ENCODE data around the gene KCNK1. TPM values are rescaled to one million over a fixed set of nuclear protein-coding genes. Genes with fewer than 3 reads are reported as not detected.
"Not testable (repeated sequence)": the region's sequence is repeated elsewhere in the genome, so short reads cannot be mapped to it uniquely, and the experiment has no call there.

KCNK1 gene
- polyA plus RNA-seq, 4 donors, result 7.2 to 9.2 (median 7.7) TPM

GRCh38 chr1:233664804-233665574 lies 51.1 kb downstream of the KCNK1 start:
- no peak for DNase-seq (ENCODE audit: low read depth in 4 of 4, low spot score in 3 of 4)

DNA sequence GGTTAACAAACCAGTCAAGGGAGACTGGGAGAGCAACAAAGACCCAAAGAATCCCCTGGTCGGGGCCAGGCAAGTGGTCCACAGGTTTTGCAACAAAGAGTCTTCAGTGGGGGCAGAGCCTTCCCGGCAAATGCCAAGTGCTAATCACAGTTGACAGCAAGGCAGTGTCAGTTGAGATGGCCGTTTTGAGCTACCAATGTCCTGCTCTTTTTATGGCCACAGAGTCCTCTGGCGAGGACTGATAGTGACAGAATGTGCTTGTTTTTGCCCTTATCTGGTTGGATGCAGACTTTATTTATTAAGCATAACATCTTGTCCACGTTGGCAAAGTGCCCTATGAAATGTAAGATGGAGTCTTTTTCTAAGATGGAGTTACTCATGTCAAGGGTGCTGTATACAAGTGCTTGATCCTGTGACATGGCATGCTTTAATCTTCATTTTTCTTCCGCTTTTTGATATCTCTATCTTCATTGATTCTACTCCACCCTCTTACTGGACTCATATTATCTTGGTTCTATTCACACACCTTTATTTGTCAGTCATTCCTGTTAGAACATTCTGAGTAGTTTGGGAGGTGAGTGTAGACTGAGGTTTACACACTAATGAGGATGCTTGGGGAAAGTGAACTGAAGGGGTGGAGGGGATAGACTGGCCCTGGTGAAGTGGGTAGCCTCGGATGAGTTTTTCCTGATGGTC lies 51.8 kb downstream of the KCNK1 start:
- DNase-seq (ENCODE audit: low read depth in 4 of 4, low spot score in 3 of 4), result no peak

DNA sequence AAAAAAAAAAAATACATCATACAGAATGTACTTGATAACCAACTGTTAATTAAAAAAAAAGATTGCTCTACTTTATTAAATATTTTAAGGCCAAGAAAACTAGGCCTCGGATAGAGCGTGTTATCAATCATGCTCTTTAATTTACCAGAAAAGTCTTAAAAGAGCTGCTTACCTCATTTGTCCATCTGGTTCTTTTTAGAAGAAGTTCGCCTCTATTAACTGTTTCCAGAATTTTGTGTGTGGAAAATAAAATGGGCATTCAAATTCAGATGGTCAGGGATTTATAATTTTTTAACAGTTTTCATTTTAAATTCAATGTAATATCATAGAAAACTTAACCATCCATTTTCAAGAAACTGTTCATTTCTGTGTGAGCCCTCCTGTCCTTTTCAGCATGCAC lies 53.8 kb downstream of the KCNK1 start:
- DNase-seq (ENCODE audit: low read depth in 4 of 4, low spot score in 3 of 4), result no peak

GRCh38 chr1:233668146-233668724 lies 54.3 kb downstream of the KCNK1 start:
- DNase-seq (ENCODE audit: low read depth in 4 of 4, low spot score in 3 of 4), result no peak

DNA sequence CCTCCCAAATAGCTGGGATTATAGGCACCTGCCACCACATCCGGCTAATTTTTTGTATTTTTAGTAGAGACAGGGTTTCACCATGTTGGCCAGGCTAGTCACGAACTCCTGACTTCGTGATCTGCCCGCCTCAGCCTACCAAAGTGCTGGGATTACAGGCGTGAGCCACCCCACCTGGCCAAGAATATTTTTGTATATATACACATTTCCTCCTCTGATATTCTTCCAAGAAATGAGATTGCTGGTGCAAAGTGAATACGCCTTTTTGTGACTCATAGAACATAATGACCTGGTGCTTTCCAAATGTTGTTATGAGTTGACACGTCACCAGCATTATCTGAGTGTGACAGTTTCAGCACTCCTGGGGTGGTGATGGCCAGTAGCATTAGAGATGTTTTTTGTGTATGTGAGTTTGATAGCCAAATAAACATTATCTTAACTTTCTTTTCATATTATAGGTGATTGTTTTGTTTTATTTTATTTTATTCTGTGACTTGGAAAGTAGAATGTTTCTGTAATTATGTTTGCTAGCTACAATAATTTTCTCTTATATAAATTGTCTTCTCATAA lies 54.9 kb downstream of the KCNK1 start:
- no peak for DNase-seq (ENCODE audit: low read depth in 4 of 4, low spot score in 3 of 4)

- not testable (repeated sequence) for DNase-seq (ENCODE audit: low read depth in 4 of 4, low spot score in 3 of 4)
Observed at GRCh38 chr1:233670363-233670762, 56.5 kb downstream of the KCNK1 start.

GRCh38 chr1:233671286-233671685 lies 57.4 kb downstream of the KCNK1 start:
- DNase-seq (ENCODE audit: low read depth in 4 of 4, low spot score in 3 of 4), result no peak

DNA sequence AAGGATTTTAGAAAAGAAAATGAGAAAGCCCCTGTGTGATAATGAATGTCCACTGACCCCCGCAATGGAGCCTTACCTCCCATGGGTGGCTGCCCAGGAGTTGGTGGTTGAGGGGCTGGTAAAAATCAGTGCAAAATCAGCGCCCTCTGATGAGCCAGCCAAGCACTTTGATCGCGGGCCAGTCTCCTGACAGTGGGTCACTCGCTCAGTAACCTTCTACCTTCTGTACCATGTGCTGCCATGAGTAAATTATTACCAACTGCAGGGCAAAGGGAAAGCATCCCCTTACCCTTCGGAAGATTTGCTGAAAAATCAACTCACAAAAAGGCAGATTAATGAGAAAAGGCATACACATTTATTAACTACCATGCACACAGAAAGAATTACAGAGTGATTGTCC lies 58.8 kb downstream of the KCNK1 start:
- DNase-seq (ENCODE audit: low read depth in 4 of 4, low spot score in 3 of 4), result no peak

- DNase-seq (ENCODE audit: low read depth in 4 of 4, low spot score in 3 of 4), result no peak
Observed at GRCh38 chr1:233673261-233673946, 59.5 kb downstream of the KCNK1 start.

DNA sequence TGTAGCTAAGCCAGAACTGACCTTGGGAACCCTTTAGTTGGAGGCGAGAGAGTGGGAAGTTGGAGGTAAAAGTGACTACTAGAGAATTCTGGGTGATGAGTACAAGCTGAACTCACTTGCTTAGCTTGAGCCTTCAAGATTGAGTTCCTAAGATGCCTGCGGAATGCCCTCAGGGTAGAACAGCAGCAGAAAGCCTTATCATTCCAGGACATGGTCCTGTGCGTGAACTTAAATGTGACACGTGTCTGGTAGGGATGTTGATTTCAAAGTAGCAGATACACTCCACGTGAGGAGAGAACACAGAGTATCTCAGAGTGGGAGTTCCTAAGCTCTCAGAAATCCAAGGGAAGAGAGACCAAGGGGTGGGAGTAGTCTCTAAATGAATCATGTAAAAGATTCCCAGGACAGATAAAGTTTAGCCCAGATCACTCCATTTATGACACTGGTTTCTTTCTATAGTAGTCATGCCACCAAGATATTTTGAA lies 60.1 kb downstream of the KCNK1 start:
- no peak for DNase-seq (ENCODE audit: low read depth in 4 of 4, low spot score in 3 of 4)

DNA sequence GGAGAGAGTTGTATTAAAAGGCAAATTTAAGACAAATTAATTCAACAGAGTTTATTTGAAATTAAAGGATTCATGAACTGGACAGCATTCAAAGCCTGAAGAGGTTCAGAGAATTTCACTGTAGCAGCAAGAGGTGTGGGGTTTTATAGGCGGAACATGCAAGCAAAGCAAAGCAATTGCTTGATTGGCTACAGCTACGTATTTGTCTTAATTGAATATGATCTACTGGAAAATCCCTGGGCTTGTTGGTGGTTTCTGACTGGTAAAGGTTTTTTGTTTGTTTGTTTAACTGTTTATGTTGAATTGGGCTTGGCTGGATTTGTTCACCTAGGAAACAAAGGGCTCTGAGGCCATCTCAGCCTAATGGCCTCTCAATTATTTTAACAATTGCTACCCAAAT lies 61.5 kb downstream of the KCNK1 start:
- no peak for DNase-seq (ENCODE audit: low read depth in 4 of 4, low spot score in 3 of 4)

DNA sequence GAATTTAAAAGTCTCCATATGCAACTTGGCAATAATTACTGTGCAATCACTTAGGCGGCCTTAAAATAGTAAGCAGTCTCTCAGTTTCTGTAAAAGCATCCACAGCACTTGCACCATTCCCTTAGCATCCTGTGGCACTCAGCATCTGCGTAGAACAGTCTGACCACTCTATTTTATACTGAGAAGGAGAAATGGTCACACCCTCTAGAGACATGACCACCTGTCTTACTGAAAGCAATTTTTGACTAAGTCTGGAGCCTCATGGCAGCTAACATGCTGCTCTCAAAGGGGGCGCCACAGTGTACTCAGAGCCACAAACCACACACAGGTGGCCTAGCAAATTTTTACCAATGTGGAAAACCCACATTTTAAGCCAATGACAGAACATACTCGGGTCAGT lies 62.0 kb downstream of the KCNK1 start:
- no peak for DNase-seq (ENCODE audit: low read depth in 4 of 4, low spot score in 3 of 4)

GRCh38 chr1:233677690-233678354 lies 63.9 kb downstream of the KCNK1 start:
- DNase-seq (ENCODE audit: low read depth in 4 of 4, low spot score in 3 of 4), result no peak

DNA sequence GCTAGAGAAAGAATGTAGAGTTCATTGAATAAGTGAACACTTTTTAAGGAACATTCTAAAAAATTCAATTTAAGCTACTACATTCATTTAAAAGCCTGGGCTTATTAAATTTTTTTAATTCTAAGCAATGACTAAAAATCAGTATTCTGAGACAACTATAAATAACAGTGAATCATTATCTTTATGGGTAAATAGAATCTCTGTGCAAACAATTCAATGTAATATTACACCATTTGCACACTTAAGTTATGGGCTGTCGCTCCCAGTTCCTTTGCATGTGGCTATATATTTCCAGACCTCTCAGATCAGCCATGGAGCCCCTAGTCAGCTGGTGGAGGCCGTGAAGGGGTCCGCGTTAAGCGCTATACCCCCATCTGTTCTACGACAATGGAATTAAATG lies 65.1 kb downstream of the KCNK1 start:
- DNase-seq (ENCODE audit: low read depth in 4 of 4, low spot score in 3 of 4), result no peak

DNA sequence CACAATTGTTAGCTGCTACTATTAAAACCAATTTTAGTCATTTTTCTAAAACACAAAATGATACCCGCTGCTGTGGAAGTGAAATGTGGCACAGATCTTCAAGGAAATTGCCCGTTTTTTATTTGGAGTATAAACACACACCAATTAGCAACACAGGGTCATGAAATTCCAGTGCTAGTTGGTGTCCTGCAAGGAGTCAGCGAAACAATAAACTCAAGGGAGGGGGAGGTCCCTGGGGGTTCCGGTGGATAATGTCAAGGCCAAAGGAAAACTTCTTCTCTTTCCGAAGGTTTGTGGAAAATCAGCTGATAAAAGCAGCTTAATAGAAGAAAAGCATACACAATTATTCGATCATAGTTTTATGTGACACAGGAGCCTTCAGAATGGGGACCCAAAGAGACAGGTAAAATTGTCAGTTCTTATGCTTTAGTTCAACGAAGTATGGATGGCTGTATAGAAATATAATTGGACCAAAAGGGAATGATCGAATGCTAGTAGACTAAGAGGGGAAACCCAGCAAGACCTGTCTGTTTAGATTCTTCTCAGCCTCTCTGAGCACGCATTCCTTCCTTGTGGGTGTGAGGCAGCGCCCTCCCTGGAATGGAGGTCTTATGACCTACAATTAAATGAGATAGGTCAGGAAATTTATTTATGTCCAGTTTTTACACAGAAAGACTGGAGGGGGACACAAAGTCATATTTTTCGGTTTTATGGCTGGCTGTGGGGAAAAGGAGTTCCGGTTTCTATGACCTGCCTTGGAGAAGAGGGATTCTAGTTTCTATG lies 65.9 kb downstream of the KCNK1 start:
- DNase-seq (ENCODE audit: low read depth in 4 of 4, low spot score in 3 of 4), result no peak

DNA sequence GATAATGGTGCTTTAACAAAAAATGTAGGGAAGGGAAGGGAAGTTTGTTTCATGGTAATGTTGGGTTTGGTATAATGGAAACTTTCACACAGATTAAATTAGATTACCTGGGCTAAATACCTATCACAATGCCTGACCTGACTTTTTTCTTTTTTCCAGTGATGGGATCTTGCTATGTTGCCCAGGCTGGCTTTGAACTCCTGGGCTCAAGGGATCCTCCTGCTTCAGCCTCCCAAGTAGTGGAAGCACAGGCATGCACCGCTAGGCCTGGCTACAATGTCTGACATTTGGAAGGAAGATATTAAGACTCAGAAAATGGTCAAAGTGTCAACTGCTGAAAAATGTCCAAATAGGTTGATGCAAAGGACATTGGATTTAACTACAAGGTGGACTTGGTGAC lies 67.4 kb downstream of the KCNK1 start:
- no peak for DNase-seq (ENCODE audit: low read depth in 4 of 4, low spot score in 3 of 4)

GRCh38 chr1:233686653-233687052 lies 72.7 kb downstream of the KCNK1 start:
- DNase-seq (ENCODE audit: low read depth in 4 of 4, low spot score in 3 of 4), result not testable (repeated sequence)

DNA sequence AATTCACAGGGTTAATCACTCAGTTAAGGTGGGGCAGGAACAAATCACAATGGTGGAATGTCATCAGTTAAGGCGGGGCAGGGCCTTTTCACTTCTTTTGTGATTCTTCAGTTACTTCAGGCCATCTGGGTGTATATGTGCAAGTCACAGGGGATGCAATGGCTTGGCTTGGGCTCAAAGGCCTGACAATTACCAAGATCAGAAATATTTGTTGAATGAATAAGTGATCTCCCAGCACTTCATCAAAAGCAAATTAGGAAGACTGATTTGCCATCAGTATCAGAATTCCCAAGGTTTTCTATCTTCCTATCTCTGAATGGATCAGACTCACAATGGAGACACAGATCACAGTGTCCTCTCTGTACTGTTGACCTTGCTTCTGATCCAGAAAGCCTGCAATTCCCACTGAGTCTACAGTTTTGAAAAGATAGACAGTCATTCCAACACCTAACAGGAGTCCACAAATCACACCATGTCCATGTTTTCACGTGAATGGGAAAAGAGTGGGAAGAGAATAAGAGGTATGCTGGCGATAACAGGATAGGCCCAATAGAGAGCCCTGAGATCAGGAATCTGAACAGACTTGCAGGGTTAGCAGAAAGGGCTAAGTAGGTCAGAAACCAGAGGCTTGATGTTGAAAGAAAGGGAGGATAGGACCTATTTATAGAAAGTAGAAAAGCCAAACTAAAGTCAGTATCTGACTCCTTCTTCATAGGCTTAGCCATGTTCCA lies 75.3 kb downstream of the KCNK1 start:
- no peak for DNase-seq (ENCODE audit: low read depth in 4 of 4, low spot score in 3 of 4)

- DNase-seq (ENCODE audit: low read depth in 4 of 4, low spot score in 3 of 4), result no peak
Observed at GRCh38 chr1:233689748-233690254, 75.9 kb downstream of the KCNK1 start.

Measured in right renal pelvis (tissue), 4 donors.